ENCODE results near the gene INHBB. TPM values are rescaled to one million over a fixed set of nuclear protein-coding genes. Genes with fewer than 3 reads are reported as not detected.

The INHBB gene
- total and polyA plus RNA-seq, 11 donors, result 0.70 to 38.0 (median 2.8) TPM

GRCh38 chr2:120344214-120344975 lies 1.5 kb upstream of the INHBB start:
- Histone ChIP-seq H3K27me3 (peaks cover 21 to 85% (median 57%) of the 10 kb centered on the region in 9 donors), H3K36me3 (no peaks in the 10 kb centered on the region), H3K9me3 (no peaks in the 10 kb centered on the region), H3K27ac (peak overlapping the region in 7 of 12 donors; percentile 3 to 71 (median 55)), H3K4me3 (peak overlapping the region; percentile 29 to 73 (median 56)), H3K4me1 (peaks cover 0 to 51% (median 27%) of the 10 kb centered on the region in 12 donors)
- peak in 3 of 5 donors; percentile 51 to 55 (median 51) for DNase-seq
- intact Hi-C loops (cut with DNase I), result loop anchor here in 9 of 10 donors (1.0 to 10.0 kb wide), 14 partner anchors 93 to 730 kb away; no protein-coding TSS in a partner anchor
- TF ChIP-seq POLR2A (IDR thresholded peaks at IDR 0.05) (no peak), CTCF (IDR thresholded peaks at IDR 0.05) (peak in 2 of 12 donors; percentile 23 to 34)
- WGBS, 4 donors, result 2% methylated on average over 30 to 75 of the region's 75 CpGs
- peak in 3 of 4 donors; percentile 17 to 39 (median 38) for ATAC-seq

- Histone ChIP-seq H3K4me3 (peak overlapping the region; percentile 29 to 73 (median 56)), H3K9me3 (no peaks in the 10 kb centered on the region), H3K36me3 (no peaks in the 10 kb centered on the region), H3K27ac (peak overlapping the region in 7 of 12 donors; percentile 3 to 71 (median 60)), H3K4me1 (peaks cover 0 to 51% (median 27%) of the 10 kb centered on the region in 12 donors), H3K27me3 (peaks cover 18 to 87% (median 54%) of the 10 kb centered on the region in 9 donors)
- TF ChIP-seq POLR2A (IDR thresholded peaks at IDR 0.05) (no peak), CTCF (IDR thresholded peaks at IDR 0.05) (no peak)
- ATAC-seq, result peak in 2 of 4 donors; percentile 9 to 17
- WGBS, 4 donors, result 0 to 1% (median 1%) methylated on average over 51 to 90 of the region's 90 CpGs
- peak in 1 of 5 donors; percentile 62 for DNase-seq
- intact Hi-C loops (cut with DNase I), result loop anchor here in 9 of 10 donors (1.0 to 10.0 kb wide), 14 partner anchors 92 to 730 kb away; no protein-coding TSS in a partner anchor
Measured at GRCh38 chr2:120344976-120345581, 857 bp upstream of the INHBB start.

- H3K36me3 ChIP-seq, result no peaks in the 10 kb centered on the region
- intact Hi-C loops (cut with DNase I), result loop anchor here in 6 of 10 donors (2.0 to 10.0 kb wide), 9 partner anchors 157 to 729 kb away; no protein-coding TSS in a partner anchor
- H3K27me3 ChIP-seq, result peaks cover 16 to 85% (median 53%) of the 10 kb centered on the region in 9 donors
- H3K9me3 ChIP-seq, result no peaks in the 10 kb centered on the region
- peak overlapping the region in 2 of 12 donors; percentile 24 to 54 for H3K27ac ChIP-seq
- peak overlapping the region in 11 of 12 donors; percentile 35 to 73 (median 57) for H3K4me3 ChIP-seq
- DNase-seq, result peak in 1 of 5 donors; percentile 60
- TF ChIP-seq CTCF (IDR thresholded peaks at IDR 0.05) (no peak), POLR2A (IDR thresholded peaks at IDR 0.05) (no peak)
- WGBS, 4 donors, result 0 to 1% (median 1%) methylated on average over 22 to 62 of the region's 62 CpGs
- peaks cover 0 to 51% (median 27%) of the 10 kb centered on the region in 12 donors for H3K4me1 ChIP-seq
- ATAC-seq, result no peak
Measured at GRCh38 chr2:120345608-120346007, 328 bp upstream of the INHBB start.

Measured in heart left ventricle (tissue), 16 donors.